DND-41 (cell line): ENCODE results near the gene INSIG2.

ENCODE experiments used
- ATAC-seq: fragments of 200-7000 bp; cut with Tn5 transposase; 3 replicates; pipeline ENCODE4 v1.9.1; 2021; ENCODE audit warnings: low read depth; ENCODE audit not compliant: insufficient read depth
- DNase-seq: peaks from one replicate; pipeline ENCODE4 v3.0.0-alpha.2; 2020
- H2AFZ ChIP-seq: 2 replicates; pipeline ENCODE4 v1.6.0; 2012; ENCODE audit warnings: low read depth, low read length
- H3K27ac ChIP-seq: 2 replicates; pipeline ENCODE4 v1.5.1; 2012; ENCODE audit warnings: low read length, inconsistent platforms
- H3K27me3 ChIP-seq: fragments of 200-600 bp; sonication (generic); 2 replicates; pipeline ENCODE4 v1.6.0; 2012; ENCODE audit warnings: low read length, mild to moderate bottlenecking, inconsistent platforms; ENCODE audit not compliant: insufficient read depth, poor library complexity
- H3K36me3 ChIP-seq: 2 replicates; pipeline ENCODE4 v1.5.1; 2012; ENCODE audit warnings: low read length, inconsistent platforms; ENCODE audit not compliant: insufficient read depth
- H3K4me1 ChIP-seq: 2 replicates; pipeline ENCODE4 v1.5.1; 2012; ENCODE audit warnings: mild to moderate bottlenecking, low read length; ENCODE audit not compliant: insufficient read depth
- H3K4me2 ChIP-seq: 2 replicates; pipeline ENCODE4 v1.6.0; 2012; ENCODE audit warnings: mild to moderate bottlenecking, moderate library complexity, low read length, inconsistent platforms; ENCODE audit not compliant: insufficient read depth
- H3K4me3 ChIP-seq, 2 experiments: fragments of 200-600 bp in 1 of 2; shearing (Covaris generic) in 1 of 2; 2 replicates each; pipeline ENCODE4 v1.5.1; 2012 to 2016; ENCODE audit warnings: inconsistent platforms in 2 of 2, low read length in 2 of 2, mild to moderate bottlenecking in 2 of 2, low read depth in 1 of 2, moderate library complexity in 1 of 2
- H3K79me2 ChIP-seq: 2 replicates; pipeline ENCODE4 v1.6.0; 2012; ENCODE audit warnings: low read length, inconsistent platforms; ENCODE audit not compliant: insufficient read depth
- H3K9ac ChIP-seq: 2 replicates; pipeline ENCODE4 v1.6.0; 2012; ENCODE audit warnings: low read depth, mild to moderate bottlenecking, inconsistent platforms, low read length, moderate library complexity
- H3K9me3 ChIP-seq: 2 replicates; pipeline ENCODE4 v1.5.1; 2012; ENCODE audit warnings: low read length, moderate library complexity, mild to moderate bottlenecking, inconsistent platforms; ENCODE audit not compliant: insufficient read depth, severe bottlenecking
- H4K20me1 ChIP-seq: 2 replicates; pipeline ENCODE4 v1.6.0; 2012; ENCODE audit warnings: low read length; ENCODE audit not compliant: insufficient read depth
- EZH2 ChIP-seq: IDR thresholded peaks from 3 replicates; pipeline ENCODE4 v1.6.1; 2012; ENCODE audit warnings: borderline replicate concordance, low read depth, mild to moderate bottlenecking, moderate library complexity, low read length, inconsistent platforms; ENCODE audit not compliant: severe bottlenecking
- TF ChIP-seq, protein P1 (sequence below): IDR thresholded peaks from 2 replicates; pipeline ENCODE4 v1.5.1; 2012; ENCODE audit warnings: borderline replicate concordance, low read length, moderate library complexity, mild to moderate bottlenecking; ENCODE audit not compliant: poor library complexity, severe bottlenecking; ENCODE audit errors: extremely low read depth

Gene INSIG2

GRCh38 chr2:118050386-118050785 is 37.9 kb upstream of the INSIG2 start:
- no peak for DNase-seq
- Histone ChIP-seq H3K79me2 (no peaks in the 10 kb centered on the region), H3K36me3 (no peaks in the 10 kb centered on the region), H3K27me3 (peaks cover 10% of the 10 kb centered on the region), H2AFZ (no peak overlapping the region), H3K4me1 (no peaks in the 10 kb centered on the region), H3K4me3 (no peak overlapping the region), H3K9ac (no peak overlapping the region), H4K20me1 (no peaks in the 10 kb centered on the region), H3K27ac (no peak overlapping the region), H3K9me3 (no peaks in the 10 kb centered on the region), H3K4me2 (no peak overlapping the region)
- ATAC-seq: no peak
- no peak for TF ChIP-seq EZH2

GRCh38 chr2:118050974-118051373 is 37.3 kb upstream of the INSIG2 start:
- H3K4me2 ChIP-seq: no peak overlapping the region
- no peak overlapping the region for H3K4me3 ChIP-seq
- H3K36me3 ChIP-seq: no peaks in the 10 kb centered on the region
- no peak for TF ChIP-seq EZH2
- TF ChIP-seq, protein P1, sequence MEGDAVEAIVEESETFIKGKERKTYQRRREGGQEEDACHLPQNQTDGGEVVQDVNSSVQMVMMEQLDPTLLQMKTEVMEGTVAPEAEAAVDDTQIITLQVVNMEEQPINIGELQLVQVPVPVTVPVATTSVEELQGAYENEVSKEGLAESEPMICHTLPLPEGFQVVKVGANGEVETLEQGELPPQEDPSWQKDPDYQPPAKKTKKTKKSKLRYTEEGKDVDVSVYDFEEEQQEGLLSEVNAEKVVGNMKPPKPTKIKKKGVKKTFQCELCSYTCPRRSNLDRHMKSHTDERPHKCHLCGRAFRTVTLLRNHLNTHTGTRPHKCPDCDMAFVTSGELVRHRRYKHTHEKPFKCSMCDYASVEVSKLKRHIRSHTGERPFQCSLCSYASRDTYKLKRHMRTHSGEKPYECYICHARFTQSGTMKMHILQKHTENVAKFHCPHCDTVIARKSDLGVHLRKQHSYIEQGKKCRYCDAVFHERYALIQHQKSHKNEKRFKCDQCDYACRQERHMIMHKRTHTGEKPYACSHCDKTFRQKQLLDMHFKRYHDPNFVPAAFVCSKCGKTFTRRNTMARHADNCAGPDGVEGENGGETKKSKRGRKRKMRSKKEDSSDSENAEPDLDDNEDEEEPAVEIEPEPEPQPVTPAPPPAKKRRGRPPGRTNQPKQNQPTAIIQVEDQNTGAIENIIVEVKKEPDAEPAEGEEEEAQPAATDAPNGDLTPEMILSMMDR: no peak
- no peak for DNase-seq
- ATAC-seq: no peak
- H2AFZ ChIP-seq: no peak overlapping the region
- no peaks in the 10 kb centered on the region for H3K4me1 ChIP-seq
- no peaks in the 10 kb centered on the region for H3K79me2 ChIP-seq
- H4K20me1 ChIP-seq: no peaks in the 10 kb centered on the region
- no peak overlapping the region for H3K9ac ChIP-seq
- peaks cover 10% of the 10 kb centered on the region for H3K27me3 ChIP-seq
- H3K9me3 ChIP-seq: no peaks in the 10 kb centered on the region
- H3K27ac ChIP-seq: no peak overlapping the region

DNA sequence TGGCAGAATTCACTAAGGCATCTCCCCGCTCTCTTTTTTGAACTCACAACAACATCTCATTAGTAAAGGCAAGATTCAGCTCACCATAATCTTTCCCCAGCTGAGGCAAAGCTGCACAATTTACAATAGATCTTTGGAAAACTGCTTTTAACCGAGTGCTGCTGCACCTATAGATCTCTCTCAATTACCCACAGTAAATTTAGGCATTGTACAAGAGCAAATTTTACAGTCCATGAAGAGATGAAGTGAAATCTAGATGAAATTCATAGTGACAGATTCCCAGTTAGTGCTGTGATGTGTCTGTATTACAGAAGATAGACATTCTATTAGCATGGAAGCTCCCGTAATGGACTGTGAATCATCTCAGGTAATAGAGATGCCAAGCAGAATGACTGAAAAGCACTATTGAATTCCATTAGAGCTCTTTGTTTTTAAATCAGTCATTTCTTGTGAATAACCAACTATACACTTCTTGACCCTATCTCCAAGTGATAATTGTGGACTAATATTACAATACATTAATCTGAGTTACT is 36.4 kb upstream of the INSIG2 start:
- Histone ChIP-seq H3K79me2 (no peaks in the 10 kb centered on the region), H3K4me2 (no peak overlapping the region), H3K4me3 (no peak overlapping the region), H3K9me3 (no peaks in the 10 kb centered on the region), H3K36me3 (no peaks in the 10 kb centered on the region), H4K20me1 (no peaks in the 10 kb centered on the region), H3K4me1 (no peaks in the 10 kb centered on the region), H3K27ac (no peak overlapping the region), H3K9ac (no peak overlapping the region), H3K27me3 (peaks cover 13% of the 10 kb centered on the region), H2AFZ (no peak overlapping the region)
- TF ChIP-seq EZH2: no peak
- TF ChIP-seq, protein P1: no peak
- DNase-seq: no peak
- no peak for ATAC-seq

DNA sequence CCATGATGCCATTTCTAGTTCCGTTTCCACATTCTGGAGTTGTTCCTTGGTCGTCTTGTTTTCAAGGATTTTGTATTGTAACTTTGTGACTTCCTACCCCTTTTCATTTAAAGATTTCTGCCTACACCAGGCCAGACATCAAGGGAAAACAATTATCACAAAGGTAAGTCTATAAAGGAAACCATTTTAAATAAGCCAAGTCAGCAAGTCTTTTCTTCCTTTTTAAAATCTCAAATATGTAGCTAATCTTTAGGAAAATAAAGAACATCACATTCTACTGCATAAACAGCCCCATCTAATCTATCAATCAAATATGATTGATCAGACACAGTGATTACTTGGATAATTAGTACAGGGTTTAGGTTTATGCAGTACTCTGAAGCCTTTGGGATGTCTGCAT is 35.8 kb upstream of the INSIG2 start:
- no peak overlapping the region for H3K27ac ChIP-seq
- ATAC-seq (no peak), DNase-seq (no peak)
- H3K27me3 ChIP-seq: peaks cover 13% of the 10 kb centered on the region
- no peak overlapping the region for H3K4me2 ChIP-seq
- H4K20me1 ChIP-seq: no peaks in the 10 kb centered on the region
- no peak for TF ChIP-seq EZH2
- TF ChIP-seq, protein P1: no peak
- H3K9me3 ChIP-seq: no peaks in the 10 kb centered on the region
- H3K79me2 ChIP-seq: no peaks in the 10 kb centered on the region
- H3K36me3 ChIP-seq: no peaks in the 10 kb centered on the region
- no peak overlapping the region for H3K9ac ChIP-seq
- H3K4me1 ChIP-seq: no peaks in the 10 kb centered on the region
- no peak overlapping the region for H3K4me3 ChIP-seq
- H2AFZ ChIP-seq: no peak overlapping the region
